ENCODE data around the gene HSPG2.

DNA sequence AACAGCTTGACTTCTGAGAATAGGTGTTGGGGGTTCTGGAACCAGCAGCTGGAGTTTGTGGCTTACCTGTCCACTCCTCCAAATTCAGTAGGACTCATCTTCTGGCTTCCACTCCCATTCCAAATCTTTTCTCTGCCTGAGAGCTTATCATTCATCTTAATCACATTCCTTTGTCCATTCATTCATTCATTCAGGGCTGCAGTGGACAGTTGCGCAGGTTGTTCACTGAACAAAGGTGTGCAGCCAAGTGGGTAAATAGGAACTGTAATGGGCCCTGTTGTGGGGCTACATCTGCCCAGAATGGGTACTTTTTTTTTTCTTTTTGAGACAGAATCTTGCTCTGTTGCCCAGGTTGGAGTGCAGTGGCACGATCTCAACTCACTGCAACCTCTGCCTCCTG, 3.4 kb upstream of the HSPG2 start:
- TF ChIP-seq, protein P1, sequence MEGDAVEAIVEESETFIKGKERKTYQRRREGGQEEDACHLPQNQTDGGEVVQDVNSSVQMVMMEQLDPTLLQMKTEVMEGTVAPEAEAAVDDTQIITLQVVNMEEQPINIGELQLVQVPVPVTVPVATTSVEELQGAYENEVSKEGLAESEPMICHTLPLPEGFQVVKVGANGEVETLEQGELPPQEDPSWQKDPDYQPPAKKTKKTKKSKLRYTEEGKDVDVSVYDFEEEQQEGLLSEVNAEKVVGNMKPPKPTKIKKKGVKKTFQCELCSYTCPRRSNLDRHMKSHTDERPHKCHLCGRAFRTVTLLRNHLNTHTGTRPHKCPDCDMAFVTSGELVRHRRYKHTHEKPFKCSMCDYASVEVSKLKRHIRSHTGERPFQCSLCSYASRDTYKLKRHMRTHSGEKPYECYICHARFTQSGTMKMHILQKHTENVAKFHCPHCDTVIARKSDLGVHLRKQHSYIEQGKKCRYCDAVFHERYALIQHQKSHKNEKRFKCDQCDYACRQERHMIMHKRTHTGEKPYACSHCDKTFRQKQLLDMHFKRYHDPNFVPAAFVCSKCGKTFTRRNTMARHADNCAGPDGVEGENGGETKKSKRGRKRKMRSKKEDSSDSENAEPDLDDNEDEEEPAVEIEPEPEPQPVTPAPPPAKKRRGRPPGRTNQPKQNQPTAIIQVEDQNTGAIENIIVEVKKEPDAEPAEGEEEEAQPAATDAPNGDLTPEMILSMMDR (IDR thresholded peaks at IDR 0.05): no peak
- no peak for TF ChIP-seq POLR2A (IDR thresholded peaks at IDR 0.05)

All from thyroid gland (tissue), 4 donors.